22Rv1 (cell line): ENCODE results near the gene PHACTR1.
"Not testable (repeated sequence)": the region's sequence is repeated elsewhere in the genome, so short reads cannot be mapped to it uniquely, and the experiment has no call there.

Experiments
- H3K27ac ChIP-seq: fragments of 450-650 bp; 2 replicates; pipeline ENCODE4 v1.5.1; 2017
- CTCF ChIP-seq: fragments of 450-650 bp; IDR thresholded peaks from 2 replicates; pipeline ENCODE4 v1.5.1; 2017; ENCODE audit warnings: mild to moderate bottlenecking
- ZFX ChIP-seq: fragments of 450-650 bp; IDR thresholded peaks from 2 replicates; pipeline ENCODE4 v1.6.1; 2017; ENCODE audit warnings: antibody characterized with exemption, borderline replicate concordance

The PHACTR1 gene

GRCh38 chr6:13124131-13124530 is 407.6 kb downstream of the PHACTR1 start:
- TF ChIP-seq ZFX = no peak
- no peak for TF ChIP-seq CTCF
- H3K27ac ChIP-seq = no peak overlapping the region

GRCh38 chr6:13125841-13126240 is 409.3 kb downstream of the PHACTR1 start:
- no peak overlapping the region for H3K27ac ChIP-seq
- TF ChIP-seq ZFX = no peak
- TF ChIP-seq CTCF = no peak

GRCh38 chr6:13131935-13132661 is 415.5 kb downstream of the PHACTR1 start:
- no peak overlapping the region for H3K27ac ChIP-seq
- TF ChIP-seq CTCF (no peak), ZFX (no peak)

DNA sequence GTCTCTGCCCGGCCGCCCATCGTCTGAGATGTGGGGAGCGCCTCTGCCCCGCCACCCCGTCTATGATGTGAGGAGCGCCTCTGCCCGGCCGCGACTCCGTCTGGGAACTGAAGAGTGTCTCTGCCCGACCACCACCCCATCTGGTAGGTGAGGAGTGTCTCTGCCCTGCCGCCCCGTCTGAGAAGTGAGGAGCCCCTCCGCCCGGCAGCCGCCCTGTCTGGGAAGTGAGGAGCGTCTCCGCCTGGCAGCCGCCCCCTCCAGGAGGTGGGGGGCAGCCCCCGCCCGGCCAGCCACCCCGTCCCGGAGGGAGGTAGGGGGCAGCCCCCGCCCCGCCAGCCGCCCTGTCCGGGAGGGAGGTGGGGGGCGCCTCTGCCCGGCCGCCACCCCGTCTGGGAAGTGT is 417.3 kb downstream of the PHACTR1 start:
- H3K27ac ChIP-seq = not testable (repeated sequence)

DNA sequence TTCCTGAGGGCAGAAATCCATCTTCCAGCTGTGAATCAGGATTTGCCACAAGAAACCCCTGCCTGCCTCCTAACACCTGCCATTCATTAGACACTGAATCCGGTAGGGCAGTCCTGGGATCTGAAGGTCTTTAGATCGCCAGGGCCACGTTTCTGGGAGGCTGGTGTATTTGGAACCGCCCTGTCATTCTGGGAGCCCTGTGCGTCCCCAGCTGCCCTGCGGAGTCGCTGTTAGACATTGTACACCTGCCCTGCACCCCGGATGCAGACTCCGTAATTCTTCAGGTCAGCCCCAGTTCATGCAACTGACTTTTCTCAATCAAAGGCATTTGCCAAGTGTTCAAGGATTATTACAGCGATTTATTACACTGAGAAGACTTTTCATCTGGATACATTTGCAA is 418.6 kb downstream of the PHACTR1 start:
- no peak overlapping the region for H3K27ac ChIP-seq
- TF ChIP-seq ZFX (no peak), CTCF (no peak)

DNA sequence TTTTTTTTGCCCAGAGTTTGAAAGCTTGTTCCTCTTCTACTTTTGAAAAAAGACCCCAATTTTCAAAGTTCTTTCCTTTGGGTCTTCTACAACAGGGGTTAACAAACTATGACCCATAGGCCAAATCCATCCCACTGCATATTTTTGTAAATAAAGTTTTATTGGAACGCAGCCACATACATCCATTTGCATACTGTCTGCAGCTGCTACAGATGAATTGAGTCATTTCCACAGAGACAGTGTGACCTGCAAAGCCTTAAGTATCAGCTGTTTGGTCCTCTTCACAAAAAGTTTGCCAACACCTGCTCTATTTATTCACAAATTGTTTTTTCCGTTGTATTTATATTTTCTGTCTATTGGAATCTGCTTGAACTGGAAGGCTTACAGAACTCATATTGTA is 422.6 kb downstream of the PHACTR1 start:
- no peak overlapping the region for H3K27ac ChIP-seq
- TF ChIP-seq CTCF (no peak), ZFX (no peak)

- H3K27ac ChIP-seq = no peak overlapping the region
- TF ChIP-seq ZFX = no peak
- no peak for TF ChIP-seq CTCF
These were observed 424.4 kb downstream of the PHACTR1 start for GRCh38 chr6:13140980-13141379.

GRCh38 chr6:13141387-13141786 is 424.8 kb downstream of the PHACTR1 start:
- TF ChIP-seq ZFX = no peak
- no peak for TF ChIP-seq CTCF
- H3K27ac ChIP-seq = no peak overlapping the region
